ENCODE data around the gene TSC22D2.

The TSC22D2 gene

GRCh38 chr3:150454622-150455021, 46.5 kb downstream of the TSC22D2 start:
- H3K4me1 ChIP-seq (ENCODE audit: low read length), result no peaks in the 10 kb centered on the region
- H3K79me2 ChIP-seq (ENCODE audit: low read length), result peaks cover 39% of the 10 kb centered on the region
- H3K27me3 ChIP-seq (ENCODE audit: low read depth, low read length), result no peaks in the 10 kb centered on the region
- no peak overlapping the region for H3K4me3 ChIP-seq (ENCODE audit: low read length)
- H3K4me2 ChIP-seq (ENCODE audit: low read length), result no peak overlapping the region
- H4K20me1 ChIP-seq (ENCODE audit: insufficient read depth, low read length), result peaks cover 23% of the 10 kb centered on the region
- peaks cover 19% of the 10 kb centered on the region for H3K36me3 ChIP-seq (replicated peaks; ENCODE audit: low read depth, low read length)
- no peaks in the 10 kb centered on the region for H3K9me3 ChIP-seq (ENCODE audit: insufficient read depth, low read length)
- TF ChIP-seq CTCF (IDR thresholded peaks at IDR 0.05; ENCODE audit: low read depth, low read length) (no peak), EZH2phosphoT487 (IDR thresholded peaks at IDR 0.05; ENCODE audit: low read depth) (no peak)
- H2AFZ ChIP-seq (ENCODE audit: low read depth, low read length), result no peak overlapping the region
- H3K9ac ChIP-seq (ENCODE audit: low read length), result no peak overlapping the region
- no peak overlapping the region for H3K27ac ChIP-seq (ENCODE audit: low read length)

GRCh38 chr3:150455341-150455740, 47.2 kb downstream of the TSC22D2 start:
- no peak overlapping the region for H2AFZ ChIP-seq (ENCODE audit: low read depth, low read length)
- no peak overlapping the region for H3K4me2 ChIP-seq (ENCODE audit: low read length)
- no peaks in the 10 kb centered on the region for H3K9me3 ChIP-seq (ENCODE audit: insufficient read depth, low read length)
- H3K9ac ChIP-seq (ENCODE audit: low read length), result no peak overlapping the region
- no peak overlapping the region for H3K27ac ChIP-seq (ENCODE audit: low read length)
- H3K36me3 ChIP-seq (replicated peaks; ENCODE audit: low read depth, low read length), result peaks cover 24% of the 10 kb centered on the region
- peaks cover 34% of the 10 kb centered on the region for H3K79me2 ChIP-seq (ENCODE audit: low read length)
- no peak for TF ChIP-seq EZH2phosphoT487 (IDR thresholded peaks at IDR 0.05; ENCODE audit: low read depth)
- TF ChIP-seq CTCF (IDR thresholded peaks at IDR 0.05; ENCODE audit: low read depth, low read length), result no peak
- peaks cover 23% of the 10 kb centered on the region for H4K20me1 ChIP-seq (ENCODE audit: insufficient read depth, low read length)
- no peaks in the 10 kb centered on the region for H3K27me3 ChIP-seq (ENCODE audit: low read depth, low read length)
- no peaks in the 10 kb centered on the region for H3K4me1 ChIP-seq (ENCODE audit: low read length)
- no peak overlapping the region for H3K4me3 ChIP-seq (ENCODE audit: low read length)

- no peaks in the 10 kb centered on the region for H3K27me3 ChIP-seq (ENCODE audit: low read depth, low read length)
- H2AFZ ChIP-seq (ENCODE audit: low read depth, low read length), result no peak overlapping the region
- H4K20me1 ChIP-seq (ENCODE audit: insufficient read depth, low read length), result peaks cover 23% of the 10 kb centered on the region
- peaks cover 24% of the 10 kb centered on the region for H3K36me3 ChIP-seq (replicated peaks; ENCODE audit: low read depth, low read length)
- H3K4me2 ChIP-seq (ENCODE audit: low read length), result no peak overlapping the region
- H3K9me3 ChIP-seq (ENCODE audit: insufficient read depth, low read length), result no peaks in the 10 kb centered on the region
- no peaks in the 10 kb centered on the region for H3K4me1 ChIP-seq (ENCODE audit: low read length)
- TF ChIP-seq CTCF (IDR thresholded peaks at IDR 0.05; ENCODE audit: low read depth, low read length), result no peak
- no peak for TF ChIP-seq EZH2phosphoT487 (IDR thresholded peaks at IDR 0.05; ENCODE audit: low read depth)
- peaks cover 20% of the 10 kb centered on the region for H3K79me2 ChIP-seq (ENCODE audit: low read length)
- H3K27ac ChIP-seq (ENCODE audit: low read length), result no peak overlapping the region
- no peak overlapping the region for H3K4me3 ChIP-seq (ENCODE audit: low read length)
- H3K9ac ChIP-seq (ENCODE audit: low read length), result no peak overlapping the region
Observed at GRCh38 chr3:150458001-150458400, 49.9 kb downstream of the TSC22D2 start.

- no peak overlapping the region for H2AFZ ChIP-seq (ENCODE audit: low read depth, low read length)
- no peak overlapping the region for H3K4me3 ChIP-seq (ENCODE audit: low read length)
- TF ChIP-seq EZH2phosphoT487 (IDR thresholded peaks at IDR 0.05; ENCODE audit: low read depth) (no peak), CTCF (IDR thresholded peaks at IDR 0.05; ENCODE audit: low read depth, low read length) (no peak)
- H3K9me3 ChIP-seq (ENCODE audit: insufficient read depth, low read length), result no peaks in the 10 kb centered on the region
- peaks cover 24% of the 10 kb centered on the region for H3K36me3 ChIP-seq (replicated peaks; ENCODE audit: low read depth, low read length)
- 0 out of 2 replicates have a peak, but pooled peaks cover under 1% of the 10 kb centered on the region for H4K20me1 ChIP-seq (ENCODE audit: insufficient read depth, low read length)
- H3K9ac ChIP-seq (ENCODE audit: low read length), result no peak overlapping the region
- no peaks in the 10 kb centered on the region for H3K4me1 ChIP-seq (ENCODE audit: low read length)
- no peaks in the 10 kb centered on the region for H3K27me3 ChIP-seq (ENCODE audit: low read depth, low read length)
- H3K79me2 ChIP-seq (ENCODE audit: low read length), result peaks cover under 1% of the 10 kb centered on the region; the same call in 1 of the 2 replicates
- H3K4me2 ChIP-seq (ENCODE audit: low read length), result no peak overlapping the region
- no peak overlapping the region for H3K27ac ChIP-seq (ENCODE audit: low read length)
Observed at GRCh38 chr3:150460484-150460883, 52.4 kb downstream of the TSC22D2 start.

All from OCI-LY3 (cell line).